GM21717 (cell line): Measurements from ENCODE around the gene PIP5KL1.

Source experiments
- ATAC-seq: cut with Tn5 transposase; IDR thresholded peaks from one replicate; pipeline ENCODE4 v1.9.1; 2021; ENCODE audit warnings: mild to moderate bottlenecking, moderate library complexity; ENCODE audit not compliant: unreplicated experiment

The PIP5KL1 gene

DNA sequence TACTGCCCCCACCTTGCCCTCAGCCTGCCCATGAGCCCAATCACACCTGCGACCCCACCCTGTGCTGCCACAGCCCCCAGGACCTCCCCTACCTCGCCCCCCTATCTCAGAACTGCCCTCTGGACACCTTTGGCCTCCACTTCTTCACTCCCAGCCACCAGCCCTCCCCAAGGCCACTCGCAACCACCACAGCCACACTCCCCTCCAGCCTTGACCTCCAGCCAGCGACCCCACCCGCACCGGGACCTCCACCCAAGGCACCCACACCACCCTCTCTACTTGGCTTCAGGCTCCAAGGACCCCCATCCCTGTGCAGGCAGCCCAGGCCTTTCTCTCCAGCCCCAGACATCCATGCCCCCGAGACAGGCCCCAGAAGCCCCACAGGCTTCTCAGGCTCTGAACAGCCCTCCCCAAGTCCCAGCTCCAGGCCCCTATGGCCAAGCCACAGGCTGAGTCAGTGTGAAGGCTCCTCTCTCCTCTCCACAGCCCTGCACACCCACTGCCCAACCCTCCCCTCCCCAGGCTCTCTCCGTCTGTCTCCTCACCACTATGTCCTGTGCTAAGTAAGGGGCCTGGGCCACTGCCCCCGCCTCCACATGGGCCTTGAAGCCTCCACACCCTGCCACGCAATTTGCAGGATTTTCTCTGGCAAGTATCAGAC lies 55.1 kb downstream of the PIP5KL1 start:
- ATAC-seq: no peak

DNA sequence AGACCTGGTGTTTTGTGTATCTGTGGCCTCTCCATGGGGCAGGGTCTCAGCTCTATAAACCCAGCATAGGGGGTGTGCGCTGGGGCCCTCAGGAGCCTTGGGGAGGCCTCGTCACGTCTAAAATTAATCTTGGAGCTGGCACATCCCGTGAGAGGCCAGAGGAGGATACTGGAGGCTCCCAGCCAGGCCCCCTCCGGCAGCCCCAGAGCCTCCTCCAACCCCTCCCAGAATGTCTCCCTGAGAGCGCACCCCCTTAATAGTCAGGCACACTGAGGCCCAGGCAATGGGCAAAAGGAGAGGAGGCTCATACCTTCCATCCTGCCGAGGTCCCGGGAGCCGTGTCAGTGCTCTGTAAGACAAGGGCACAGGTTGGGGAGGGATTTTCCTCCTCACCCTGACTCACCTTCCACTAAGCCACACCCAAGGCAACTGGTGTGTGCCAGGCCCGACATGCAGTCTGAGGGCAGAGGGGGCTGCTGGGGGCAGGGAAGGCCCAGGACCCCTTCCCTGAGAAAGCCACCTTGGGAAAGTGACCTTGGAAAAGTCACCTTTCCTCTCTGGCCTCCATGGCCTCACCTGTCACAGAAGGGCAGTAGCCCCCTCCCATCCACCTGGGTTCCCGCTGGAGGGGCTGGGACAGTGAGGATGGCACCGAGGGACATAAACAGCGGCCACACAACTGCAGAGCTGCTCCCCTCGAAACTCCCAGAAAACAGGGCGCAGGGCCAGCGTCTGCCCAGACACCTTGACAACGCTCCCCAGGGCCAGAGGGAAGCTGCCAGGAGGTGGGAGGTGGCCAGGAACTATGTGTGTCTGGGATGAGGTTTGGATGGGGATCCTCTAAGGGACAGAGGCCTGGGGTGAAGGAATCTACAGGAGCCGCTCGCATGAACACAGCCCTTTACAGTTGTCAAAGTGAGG lies 56.0 kb downstream of the PIP5KL1 start:
- no peak for ATAC-seq

DNA sequence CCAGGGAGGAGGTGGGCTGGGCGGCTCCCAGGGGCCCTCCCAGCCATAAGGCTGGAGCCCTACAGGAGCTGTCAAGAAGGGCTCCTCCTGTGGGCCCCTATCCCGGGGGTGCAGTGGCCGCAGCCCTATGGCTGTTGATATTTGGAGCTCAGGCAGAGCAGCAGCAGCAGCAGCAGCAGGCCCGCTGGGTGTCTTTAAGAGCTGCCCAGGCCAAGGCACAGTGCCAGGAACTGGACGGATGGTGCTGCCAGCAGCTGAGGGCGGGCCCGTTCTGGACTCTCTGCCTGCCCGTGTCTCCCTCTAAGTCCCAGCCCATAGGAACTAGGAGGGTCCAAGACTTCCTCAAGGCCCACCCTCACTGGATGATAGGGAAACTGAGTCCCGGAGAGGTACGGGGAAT lies 56.7 kb downstream of the PIP5KL1 start:
- no peak for ATAC-seq

DNA sequence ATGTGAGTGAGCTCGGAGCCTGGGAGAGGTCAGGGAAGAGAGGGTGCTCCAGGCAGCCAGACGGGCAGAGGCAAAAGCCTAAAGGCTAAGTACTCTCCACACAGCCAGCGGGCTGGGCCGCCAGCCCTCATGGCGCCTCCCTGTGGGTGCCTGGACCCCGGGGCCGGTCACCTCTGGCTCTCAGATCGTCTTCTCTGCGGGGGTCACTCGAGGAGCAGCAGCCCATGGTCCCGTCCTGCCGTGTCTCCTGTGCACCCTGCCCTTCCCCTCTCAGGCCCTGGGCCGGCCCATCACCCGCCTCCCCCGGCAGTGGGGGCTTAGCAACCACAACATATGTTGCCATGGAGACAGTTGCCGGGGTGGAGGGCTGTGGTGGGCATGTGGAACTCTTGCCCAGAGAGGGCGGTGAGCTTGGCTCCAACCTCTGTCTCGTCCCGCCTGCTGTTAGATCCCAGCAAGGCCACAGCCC lies 57.3 kb downstream of the PIP5KL1 start:
- no peak for ATAC-seq

DNA sequence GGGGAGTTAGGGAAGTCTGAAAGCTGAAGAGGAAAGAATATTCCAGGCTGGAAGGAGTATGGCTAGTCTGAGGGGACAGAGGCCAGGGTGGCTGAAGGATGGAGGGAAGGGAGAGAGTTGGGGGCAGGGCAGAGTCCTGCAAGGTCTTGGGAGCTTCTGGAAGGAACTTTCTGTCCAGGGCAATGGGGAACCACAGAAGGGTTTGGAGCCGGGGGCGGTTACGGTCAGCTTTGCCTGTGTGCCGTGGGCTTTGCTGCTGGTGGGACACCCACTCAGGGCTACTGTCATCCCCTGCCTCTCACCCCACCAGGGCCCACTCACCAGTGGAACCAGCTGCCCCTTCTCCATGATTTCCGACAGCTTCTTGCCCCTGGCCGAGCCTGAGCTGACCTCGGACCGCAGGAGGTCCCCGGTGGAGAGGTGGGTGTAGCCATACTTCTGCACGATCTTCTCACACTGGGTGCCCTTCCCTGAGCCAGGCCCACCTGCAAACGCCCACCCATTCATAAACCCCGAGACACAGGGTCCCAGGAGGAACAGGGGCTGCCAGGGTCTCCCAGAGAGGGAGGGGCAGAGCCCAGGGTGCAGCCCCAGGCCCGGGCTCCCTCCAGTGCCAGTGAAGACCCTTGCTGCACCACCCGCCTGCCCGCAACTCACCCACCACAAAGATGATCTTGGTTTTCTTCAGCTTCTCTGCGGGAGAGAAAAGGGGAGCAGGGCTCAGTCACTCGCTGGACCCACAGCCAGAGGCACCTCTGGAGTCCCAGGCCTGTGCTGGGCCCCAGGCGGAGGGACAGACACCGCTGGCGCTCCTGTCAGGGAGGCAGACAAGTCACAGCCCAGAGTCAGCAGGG lies 58.0 kb downstream of the PIP5KL1 start:
- ATAC-seq: no peak

DNA sequence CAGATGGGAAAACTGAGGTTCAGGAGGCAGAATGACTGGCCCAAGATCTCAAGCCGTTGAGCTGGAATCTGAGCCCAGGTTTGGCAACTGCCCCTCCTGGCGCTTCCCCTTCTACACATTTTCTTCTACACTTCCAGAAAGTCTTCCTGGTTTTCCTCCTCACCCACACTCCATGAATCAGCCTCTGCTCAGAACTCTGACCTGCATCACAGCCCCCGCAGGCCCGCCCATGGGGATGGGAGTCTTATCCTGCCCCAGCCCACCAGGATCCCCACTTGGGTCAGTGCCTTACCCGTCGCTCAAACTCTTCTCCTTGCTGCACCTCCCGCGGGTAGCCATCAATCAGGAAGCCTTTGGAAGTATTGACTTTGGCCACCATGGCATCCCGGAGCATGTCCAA lies 59.0 kb downstream of the PIP5KL1 start:
- no peak for ATAC-seq

DNA sequence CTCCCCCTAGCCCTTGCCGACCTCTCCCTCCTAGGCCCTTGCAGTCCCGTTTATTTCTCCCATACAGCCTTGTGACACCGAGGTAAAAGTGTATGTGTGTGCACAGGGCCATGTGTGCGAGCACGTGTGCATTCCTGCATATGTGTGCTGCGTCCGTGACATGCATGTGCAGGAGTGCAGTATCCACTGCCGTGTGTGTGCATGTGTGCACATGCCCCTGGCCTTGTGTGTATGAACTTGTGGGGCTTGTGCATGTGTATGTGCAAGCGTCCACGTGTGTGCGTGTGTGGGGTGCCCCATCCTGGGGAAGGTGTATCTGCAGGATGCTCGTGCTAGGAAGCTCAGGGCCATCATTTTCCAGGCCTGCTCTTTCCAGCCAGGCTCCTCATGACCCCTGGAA lies 59.7 kb downstream of the PIP5KL1 start:
- ATAC-seq: no peak
